Panc1 (cell line): ENCODE measurements around the gene RETREG1.

Experiments
- CTCF ChIP-seq: fragments of 450-650 bp; IDR thresholded peaks from 2 replicates; pipeline ENCODE4 v1.5.1; 2017; ENCODE audit warnings: mild to moderate bottlenecking
- POLR2AphosphoS5 ChIP-seq: IDR thresholded peaks from 2 replicates; pipeline ENCODE4 v1.6.1; 2012; ENCODE audit warnings: mild to moderate bottlenecking, low read depth, low read length, moderate library complexity
- SIN3A ChIP-seq: IDR thresholded peaks from 2 replicates; pipeline ENCODE4 v1.6.1; 2012; ENCODE audit warnings: low read depth, mild to moderate bottlenecking, low read length, moderate library complexity, borderline replicate concordance; ENCODE audit not compliant: insufficient read depth
- TF ChIP-seq, protein P1 (sequence below), 2 experiments: IDR thresholded peaks; 2 replicates each; pipeline ENCODE4 v1.6.1; 2011 to 2012; ENCODE audit warnings: low read depth in 2 of 2, control low read depth in 1 of 2, low read length in 1 of 2, mild to moderate bottlenecking in 1 of 2, moderate library complexity in 1 of 2; ENCODE audit not compliant: insufficient read depth in 1 of 2

DNA sequence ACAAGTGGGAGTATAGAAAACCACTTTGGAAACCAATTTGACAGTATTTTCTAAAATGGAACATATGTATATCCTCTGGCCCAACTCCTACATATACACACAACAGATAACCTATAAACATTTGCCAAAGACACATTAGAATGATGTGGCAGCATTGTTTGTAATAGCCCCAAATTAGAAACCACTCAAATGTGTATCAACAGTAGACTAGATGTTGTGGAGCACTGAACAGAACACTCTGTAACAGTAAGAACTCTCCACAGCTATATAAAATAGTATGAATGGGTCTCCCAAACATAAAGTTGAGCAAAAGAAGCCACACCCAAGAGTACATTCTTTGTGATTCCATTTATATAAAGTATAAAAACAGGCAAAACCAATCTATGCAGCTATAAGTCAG is 157.3 kb downstream of the RETREG1 start:
- TF ChIP-seq CTCF (no peak), SIN3A (no peak), POLR2AphosphoS5 (no peak)
- TF ChIP-seq, protein P1, sequence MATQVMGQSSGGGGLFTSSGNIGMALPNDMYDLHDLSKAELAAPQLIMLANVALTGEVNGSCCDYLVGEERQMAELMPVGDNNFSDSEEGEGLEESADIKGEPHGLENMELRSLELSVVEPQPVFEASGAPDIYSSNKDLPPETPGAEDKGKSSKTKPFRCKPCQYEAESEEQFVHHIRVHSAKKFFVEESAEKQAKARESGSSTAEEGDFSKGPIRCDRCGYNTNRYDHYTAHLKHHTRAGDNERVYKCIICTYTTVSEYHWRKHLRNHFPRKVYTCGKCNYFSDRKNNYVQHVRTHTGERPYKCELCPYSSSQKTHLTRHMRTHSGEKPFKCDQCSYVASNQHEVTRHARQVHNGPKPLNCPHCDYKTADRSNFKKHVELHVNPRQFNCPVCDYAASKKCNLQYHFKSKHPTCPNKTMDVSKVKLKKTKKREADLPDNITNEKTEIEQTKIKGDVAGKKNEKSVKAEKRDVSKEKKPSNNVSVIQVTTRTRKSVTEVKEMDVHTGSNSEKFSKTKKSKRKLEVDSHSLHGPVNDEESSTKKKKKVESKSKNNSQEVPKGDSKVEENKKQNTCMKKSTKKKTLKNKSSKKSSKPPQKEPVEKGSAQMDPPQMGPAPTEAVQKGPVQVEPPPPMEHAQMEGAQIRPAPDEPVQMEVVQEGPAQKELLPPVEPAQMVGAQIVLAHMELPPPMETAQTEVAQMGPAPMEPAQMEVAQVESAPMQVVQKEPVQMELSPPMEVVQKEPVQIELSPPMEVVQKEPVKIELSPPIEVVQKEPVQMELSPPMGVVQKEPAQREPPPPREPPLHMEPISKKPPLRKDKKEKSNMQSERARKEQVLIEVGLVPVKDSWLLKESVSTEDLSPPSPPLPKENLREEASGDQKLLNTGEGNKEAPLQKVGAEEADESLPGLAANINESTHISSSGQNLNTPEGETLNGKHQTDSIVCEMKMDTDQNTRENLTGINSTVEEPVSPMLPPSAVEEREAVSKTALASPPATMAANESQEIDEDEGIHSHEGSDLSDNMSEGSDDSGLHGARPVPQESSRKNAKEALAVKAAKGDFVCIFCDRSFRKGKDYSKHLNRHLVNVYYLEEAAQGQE (IDR thresholded peaks at IDR 0.05; ENCODE audit: insufficient read depth in 1 of 2, low read depth in 2 of 2, low read length in 1 of 2) = no peak
